Epithelial cell of proximal tubule (primary cell): Measurements from ENCODE around the gene C5orf34. TPM values are rescaled to one million over a fixed set of nuclear protein-coding genes. Genes with fewer than 3 reads are reported as not detected.
"Not testable (repeated sequence)": the region's sequence is repeated elsewhere in the genome, so short reads cannot be mapped to it uniquely, and the experiment has no call there.

Experiments
- DNase-seq: peaks from one replicate; pipeline ENCODE4 v3.0.0-alpha.2; 2011; ENCODE audit warnings: low read depth
- H3K4me3 ChIP-seq: 2 replicates; pipeline ENCODE4 v1.5.1; 2011; ENCODE audit warnings: low read depth, mild to moderate bottlenecking, low read length
- CTCF ChIP-seq: conservative IDR thresholded peaks from 2 replicates; pipeline ENCODE4 v1.5.1; 2012; ENCODE audit warnings: low read depth, mild to moderate bottlenecking, low read length
- total RNA-seq: library from RNA; depleted of rRNA; stranded (reverse); fragments of >200 nt; gene quantifications from 2 replicates; pipeline ENCODE4 v1.2.3, GENCODE V29; 2015

The C5orf34 gene
- total RNA-seq: 3.6 and 6.9 TPM in 2 replicates

GRCh38 chr5:43514816-43515677 lies at the start of gene C5orf34:
Gene C5orf34 (minus strand): TSS chr5:43515148. CDS start chr5:43509339, 5,809 bp downstream.
- TF ChIP-seq CTCF: peak; percentile 6
- H3K4me3 ChIP-seq: peak within 1 kb of the TSS; percentile 70
- peak; percentile 73 for DNase-seq

GRCh38 chr5:43564289-43564850 lies 49.4 kb upstream of the C5orf34 start:
- no peak overlapping the region for H3K4me3 ChIP-seq
- TF ChIP-seq CTCF: no peak
- no peak for DNase-seq

- DNase-seq: no peak
- TF ChIP-seq CTCF: no peak
- H3K4me3 ChIP-seq: no peak overlapping the region
Measured at GRCh38 chr5:43563321-43563720, 48.4 kb upstream of the C5orf34 start.

- no peak for TF ChIP-seq CTCF
- DNase-seq: no peak
- H3K4me3 ChIP-seq: no peak overlapping the region
Measured at GRCh38 chr5:43561356-43561755, 46.4 kb upstream of the C5orf34 start.

GRCh38 chr5:43560128-43560527 lies 45.2 kb upstream of the C5orf34 start:
- H3K4me3 ChIP-seq: no peak overlapping the region
- no peak for DNase-seq
- no peak for TF ChIP-seq CTCF

- no peak for DNase-seq
- peak within 1 kb of the TSS; percentile 85 for H3K4me3 ChIP-seq
- TF ChIP-seq CTCF: peak; percentile 50
Measured at GRCh38 chr5:43556857-43557542, 42.1 kb upstream of the C5orf34 start, which contains the start of gene PAIP1. Gene PAIP1 (minus strand): TSS chr5:43557077. CDS start chr5:43556846, 231 bp downstream.

GRCh38 chr5:43556607-43556856 lies 41.6 kb upstream of the C5orf34 start:
- H3K4me3 ChIP-seq: peak overlapping the region; percentile 85
- DNase-seq: not testable (repeated sequence)
